ENCODE data around the gene VAMP5.

DNA sequence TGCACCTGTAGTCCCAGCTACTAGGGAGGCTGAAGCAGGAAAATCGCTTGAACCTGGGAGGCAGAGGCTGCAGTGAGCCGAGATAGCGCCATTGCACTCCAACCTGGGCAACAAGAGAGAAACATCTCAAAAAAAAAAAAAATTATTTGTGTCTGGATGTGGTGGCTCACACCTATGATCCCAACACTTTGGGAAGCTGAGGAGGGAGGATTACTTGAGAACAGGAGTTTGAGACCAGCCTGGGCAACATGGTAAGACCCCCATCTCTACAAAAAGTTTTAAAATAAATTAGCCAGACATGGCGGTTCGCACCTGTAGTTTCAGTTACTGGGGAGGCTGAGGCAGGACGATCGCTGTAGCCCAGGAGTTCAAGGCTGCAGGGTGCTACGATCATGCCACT, 8.5 kb upstream of the VAMP5 start:
- TF ChIP-seq CTCF (IDR thresholded peaks at IDR 0.05): no peak
- no peak for TF ChIP-seq POLR2A (IDR thresholded peaks at IDR 0.05)
